Measurements from ENCODE around the gene NDUFS6. TPM values are rescaled to one million over a fixed set of nuclear protein-coding genes. Genes with fewer than 3 reads are reported as not detected.

NDUFS6 gene
- total RNA-seq, 1 donor from 2014 or later: 37.6 TPM

DNA sequence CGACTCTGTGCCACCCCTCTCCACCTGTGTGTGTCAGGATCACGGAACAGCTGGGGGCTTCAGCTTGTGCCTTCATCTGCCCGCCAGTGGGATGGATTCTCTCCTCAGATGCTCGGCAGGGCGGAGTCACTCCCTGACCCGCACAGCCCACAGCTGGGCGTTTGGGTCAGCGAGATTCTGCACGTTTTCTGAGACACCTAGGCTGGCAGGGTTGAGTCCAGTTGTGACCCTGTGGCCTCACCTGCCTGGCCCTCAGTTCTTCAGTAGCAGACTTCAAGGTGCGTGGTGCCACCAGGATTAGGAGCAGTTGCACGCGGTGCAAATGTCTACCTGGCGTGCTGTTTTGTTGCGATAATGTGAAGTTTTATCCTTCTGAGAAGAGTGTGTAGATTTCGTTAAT is 5.0 kb downstream of the NDUFS6 start:
- Mint-ChIP-seq H3K27ac (ENCODE audit: unreplicated experiment) (no peak overlapping the region), H3K9me3 (ENCODE audit: unreplicated experiment) (peaks cover 7% of the 10 kb centered on the region), H3K27me3 (ENCODE audit: low read depth, unreplicated experiment) (no peaks in the 10 kb centered on the region), H3K4me3 (ENCODE audit: unreplicated experiment) (no peak overlapping the region), H3K36me3 (ENCODE audit: low read depth, unreplicated experiment) (peaks cover 52% of the 10 kb centered on the region), H3K4me1 (ENCODE audit: low read depth, unreplicated experiment) (peaks cover 16% of the 10 kb centered on the region)
- FAIRE-seq (no peak), DNase-seq (ENCODE audit: low read depth) (no peak)
- Histone ChIP-seq H3K79me2 (ENCODE audit: insufficient read depth, low read length) (peaks cover 95% of the 10 kb centered on the region), H3K9ac (ENCODE audit: low read length) (no peak overlapping the region), H2AFZ (ENCODE audit: low read depth, low read length) (no peak overlapping the region), H3K27me3 (ENCODE audit: insufficient read depth, low read length) (no peaks in the 10 kb centered on the region), H3K27ac (ENCODE audit: low read depth, low read length) (no peak overlapping the region), H3K4me2 (ENCODE audit: low read length) (no peak overlapping the region), H4K20me1 (ENCODE audit: insufficient read depth, low read length) (peaks cover 9% of the 10 kb centered on the region), H3K36me3 (ENCODE audit: insufficient read depth, low read length) (peaks cover 44% of the 10 kb centered on the region), H3K4me3 (ENCODE audit: insufficient read depth, low read depth, low read length) (no peak overlapping the region), H3K9me3 (ENCODE audit: insufficient read depth, low read depth, low read length) (no peaks in the 10 kb centered on the region), H3K4me1 (ENCODE audit: insufficient read depth, low read length) (no peaks in the 10 kb centered on the region)
- no peak for TF ChIP-seq EZH2 (IDR thresholded peaks at IDR 0.05; ENCODE audit: insufficient read depth, low read length)
- TF ChIP-seq, protein P1, sequence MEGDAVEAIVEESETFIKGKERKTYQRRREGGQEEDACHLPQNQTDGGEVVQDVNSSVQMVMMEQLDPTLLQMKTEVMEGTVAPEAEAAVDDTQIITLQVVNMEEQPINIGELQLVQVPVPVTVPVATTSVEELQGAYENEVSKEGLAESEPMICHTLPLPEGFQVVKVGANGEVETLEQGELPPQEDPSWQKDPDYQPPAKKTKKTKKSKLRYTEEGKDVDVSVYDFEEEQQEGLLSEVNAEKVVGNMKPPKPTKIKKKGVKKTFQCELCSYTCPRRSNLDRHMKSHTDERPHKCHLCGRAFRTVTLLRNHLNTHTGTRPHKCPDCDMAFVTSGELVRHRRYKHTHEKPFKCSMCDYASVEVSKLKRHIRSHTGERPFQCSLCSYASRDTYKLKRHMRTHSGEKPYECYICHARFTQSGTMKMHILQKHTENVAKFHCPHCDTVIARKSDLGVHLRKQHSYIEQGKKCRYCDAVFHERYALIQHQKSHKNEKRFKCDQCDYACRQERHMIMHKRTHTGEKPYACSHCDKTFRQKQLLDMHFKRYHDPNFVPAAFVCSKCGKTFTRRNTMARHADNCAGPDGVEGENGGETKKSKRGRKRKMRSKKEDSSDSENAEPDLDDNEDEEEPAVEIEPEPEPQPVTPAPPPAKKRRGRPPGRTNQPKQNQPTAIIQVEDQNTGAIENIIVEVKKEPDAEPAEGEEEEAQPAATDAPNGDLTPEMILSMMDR (IDR thresholded peaks at IDR 0.05; ENCODE audit: insufficient read depth, low read depth, low read length): no peak

DNA sequence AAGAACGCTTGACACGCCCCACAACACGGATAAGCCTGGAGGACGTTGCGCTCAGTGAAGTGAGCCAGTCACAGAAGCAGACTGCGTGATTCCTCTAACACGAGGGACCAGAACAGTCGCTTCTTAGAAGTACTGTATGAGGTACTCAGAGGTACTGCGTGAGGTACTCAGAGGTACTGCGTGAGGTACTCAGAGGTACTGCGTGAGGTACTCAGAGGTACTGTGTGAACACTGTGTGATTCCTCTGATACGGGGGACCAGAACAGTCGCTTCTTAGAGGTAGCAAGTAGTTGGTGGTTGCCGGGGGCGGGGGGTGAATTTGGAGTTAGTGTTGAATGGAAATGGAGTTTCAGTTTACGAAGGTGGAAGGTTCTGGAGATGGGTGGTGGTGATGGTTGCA is 5.8 kb downstream of the NDUFS6 start:
- peaks cover 9% of the 10 kb centered on the region for H4K20me1 ChIP-seq (ENCODE audit: insufficient read depth, low read length)
- no peak overlapping the region for H2AFZ ChIP-seq (ENCODE audit: low read depth, low read length)
- H3K4me3 ChIP-seq (ENCODE audit: insufficient read depth, low read depth, low read length): no peak overlapping the region
- H3K36me3 ChIP-seq (ENCODE audit: insufficient read depth, low read length): peaks cover 49% of the 10 kb centered on the region
- H3K9ac ChIP-seq (ENCODE audit: low read length): no peak overlapping the region
- Mint-ChIP-seq H3K27ac (ENCODE audit: unreplicated experiment) (peak overlapping the region; percentile 77), H3K9me3 (ENCODE audit: unreplicated experiment) (peaks cover 8% of the 10 kb centered on the region), H3K4me3 (ENCODE audit: unreplicated experiment) (no peak overlapping the region), H3K36me3 (ENCODE audit: low read depth, unreplicated experiment) (peaks cover 60% of the 10 kb centered on the region), H3K27me3 (ENCODE audit: low read depth, unreplicated experiment) (no peaks in the 10 kb centered on the region), H3K4me1 (ENCODE audit: low read depth, unreplicated experiment) (peaks cover 16% of the 10 kb centered on the region)
- H3K4me1 ChIP-seq (ENCODE audit: insufficient read depth, low read length): no peaks in the 10 kb centered on the region
- FAIRE-seq (no peak), DNase-seq (ENCODE audit: low read depth) (no peak)
- H3K79me2 ChIP-seq (ENCODE audit: insufficient read depth, low read length): peaks cover 95% of the 10 kb centered on the region
- TF ChIP-seq EZH2 (IDR thresholded peaks at IDR 0.05; ENCODE audit: insufficient read depth, low read length): no peak
- TF ChIP-seq, protein P1 (IDR thresholded peaks at IDR 0.05; ENCODE audit: insufficient read depth, low read depth, low read length): no peak
- H3K27me3 ChIP-seq (ENCODE audit: insufficient read depth, low read length): no peaks in the 10 kb centered on the region
- no peak overlapping the region for H3K4me2 ChIP-seq (ENCODE audit: low read length)
- H3K9me3 ChIP-seq (ENCODE audit: insufficient read depth, low read depth, low read length): no peaks in the 10 kb centered on the region
- no peak overlapping the region for H3K27ac ChIP-seq (ENCODE audit: low read depth, low read length)

DNA sequence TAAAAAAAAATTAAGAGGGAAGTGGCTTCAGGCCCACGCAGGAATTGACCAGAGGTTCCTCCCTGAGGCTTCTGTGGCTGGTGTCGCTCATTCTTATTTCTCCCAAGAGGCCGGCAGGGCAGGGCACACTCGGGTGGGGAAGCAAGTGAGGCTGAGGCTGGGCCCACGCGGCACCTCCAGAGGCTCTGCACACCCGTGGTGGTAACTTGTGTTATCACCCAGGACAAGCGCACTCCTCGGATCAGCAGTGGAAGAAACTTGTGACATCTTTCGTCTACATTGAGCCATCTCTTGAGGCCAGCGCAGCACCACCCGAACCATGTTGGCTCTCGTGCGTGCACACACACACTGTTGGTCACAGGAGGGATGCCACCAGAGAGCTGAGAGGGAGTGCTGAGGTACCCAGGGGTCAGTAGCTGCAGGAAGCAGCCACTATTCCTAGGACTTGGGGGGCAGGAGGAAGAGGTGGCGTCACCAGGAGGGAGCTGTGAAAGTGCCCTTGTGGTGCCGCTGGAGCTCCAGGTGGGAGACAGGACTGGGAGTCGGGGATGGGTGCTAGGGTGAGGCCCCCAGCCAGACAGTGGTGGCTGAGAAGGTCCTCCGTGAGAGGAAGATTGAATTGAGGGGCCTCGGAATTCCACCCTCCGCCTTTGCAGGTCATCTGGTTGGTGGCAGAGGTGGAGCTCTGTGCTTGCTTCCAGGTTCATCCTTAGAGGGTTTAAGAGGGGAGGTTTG is 6.4 kb downstream of the NDUFS6 start:
- Histone ChIP-seq H3K4me2 (ENCODE audit: low read length) (peak overlapping the region; percentile 17), H3K36me3 (ENCODE audit: insufficient read depth, low read length) (peaks cover 46% of the 10 kb centered on the region), H3K27ac (ENCODE audit: low read depth, low read length) (peak overlapping the region; percentile 54), H3K9ac (ENCODE audit: low read length) (no peak overlapping the region), H3K4me3 (ENCODE audit: insufficient read depth, low read depth, low read length) (no peak overlapping the region), H4K20me1 (ENCODE audit: insufficient read depth, low read length) (peaks cover 9% of the 10 kb centered on the region), H3K79me2 (ENCODE audit: insufficient read depth, low read length) (peaks cover 93% of the 10 kb centered on the region), H3K4me1 (ENCODE audit: insufficient read depth, low read length) (no peaks in the 10 kb centered on the region), H2AFZ (ENCODE audit: low read depth, low read length) (no peak overlapping the region), H3K9me3 (ENCODE audit: insufficient read depth, low read depth, low read length) (no peaks in the 10 kb centered on the region), H3K27me3 (ENCODE audit: insufficient read depth, low read length) (no peaks in the 10 kb centered on the region)
- no peak for TF ChIP-seq EZH2 (IDR thresholded peaks at IDR 0.05; ENCODE audit: insufficient read depth, low read length)
- TF ChIP-seq, protein P1 (IDR thresholded peaks at IDR 0.05; ENCODE audit: insufficient read depth, low read depth, low read length): no peak
- peaks cover 63% of the 10 kb centered on the region for H3K36me3 Mint-ChIP-seq (ENCODE audit: low read depth, unreplicated experiment)
- DNase-seq (ENCODE audit: low read depth) (no peak), FAIRE-seq (no peak)
- no peaks in the 10 kb centered on the region for H3K27me3 Mint-ChIP-seq (ENCODE audit: low read depth, unreplicated experiment)
- peak overlapping the region; percentile 96 for H3K27ac Mint-ChIP-seq (ENCODE audit: unreplicated experiment)
- H3K9me3 Mint-ChIP-seq (ENCODE audit: unreplicated experiment): peaks cover 9% of the 10 kb centered on the region
- peaks cover 16% of the 10 kb centered on the region for H3K4me1 Mint-ChIP-seq (ENCODE audit: low read depth, unreplicated experiment)
- no peak overlapping the region for H3K4me3 Mint-ChIP-seq (ENCODE audit: unreplicated experiment)

All from astrocyte (in vitro differentiated cells and primary cell).